ENCODE measurements around the gene GPR22.

- TF ChIP-seq LEF1 (IDR thresholded peaks at IDR 0.05; ENCODE audit: borderline replicate concordance), result no peak
- no peak for TF ChIP-seq ELF4 (IDR thresholded peaks at IDR 0.05)
- no peak for TF ChIP-seq SP1 (IDR thresholded peaks at IDR 0.05)
- no peak for TF ChIP-seq FOXM1 (IDR thresholded peaks at IDR 0.05; ENCODE audit: borderline replicate concordance)
- no peak for TF ChIP-seq FOXA1 (IDR thresholded peaks at IDR 0.05)
- TF ChIP-seq ZNF384 (IDR thresholded peaks at IDR 0.05), result no peak
- TF ChIP-seq ARNT (IDR thresholded peaks at IDR 0.05), result no peak
These were observed 16.2 kb downstream of the GPR22 start for GRCh38 chr7:107486041-107486440.
